ENCODE measurements around the gene SEMA4D.

The SEMA4D gene

DNA sequence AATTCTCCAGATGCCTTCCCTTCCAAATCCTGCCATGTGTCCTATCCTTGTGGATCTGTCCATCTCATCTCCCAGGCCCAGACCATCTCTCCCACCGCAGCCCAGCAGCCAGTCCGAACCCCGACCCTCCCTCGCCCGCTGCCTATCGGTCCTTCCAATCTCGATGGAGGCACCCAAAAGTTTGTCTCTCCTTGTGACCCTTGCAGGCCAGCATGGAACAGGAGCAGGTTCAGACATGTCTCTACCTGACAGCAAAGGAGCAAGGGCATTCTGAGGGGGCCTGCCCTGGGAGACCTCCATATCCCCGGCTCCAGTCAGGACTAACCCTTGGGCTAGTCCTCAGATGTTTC, 51.0 kb downstream of the SEMA4D start:
- Histone ChIP-seq H3K36me3 (ENCODE audit: insufficient read depth) (no peaks in the 10 kb centered on the region), H3K4me2 (no peak overlapping the region), H3K27me3 (ENCODE audit: insufficient read depth, low read depth) (no peaks in the 10 kb centered on the region), H3K9ac (no peak overlapping the region), H3K4me1 (ENCODE audit: low read depth, poor library complexity, severe bottlenecking) (peaks cover 50% of the 10 kb centered on the region), H3K79me2 (ENCODE audit: insufficient read depth, low read depth) (peaks cover 43% of the 10 kb centered on the region; the same call in 1 of the 2 replicates), H4K20me1 (ENCODE audit: insufficient read depth) (no peaks in the 10 kb centered on the region), H2AFZ (ENCODE audit: low read depth) (no peak overlapping the region), H3K4me3 (IDR thresholded peaks at IDR 0.05; ENCODE audit: insufficient read depth, low read depth, low read length) (no peak overlapping the region), H3K27ac (no peak overlapping the region)
- TF ChIP-seq, protein P1, sequence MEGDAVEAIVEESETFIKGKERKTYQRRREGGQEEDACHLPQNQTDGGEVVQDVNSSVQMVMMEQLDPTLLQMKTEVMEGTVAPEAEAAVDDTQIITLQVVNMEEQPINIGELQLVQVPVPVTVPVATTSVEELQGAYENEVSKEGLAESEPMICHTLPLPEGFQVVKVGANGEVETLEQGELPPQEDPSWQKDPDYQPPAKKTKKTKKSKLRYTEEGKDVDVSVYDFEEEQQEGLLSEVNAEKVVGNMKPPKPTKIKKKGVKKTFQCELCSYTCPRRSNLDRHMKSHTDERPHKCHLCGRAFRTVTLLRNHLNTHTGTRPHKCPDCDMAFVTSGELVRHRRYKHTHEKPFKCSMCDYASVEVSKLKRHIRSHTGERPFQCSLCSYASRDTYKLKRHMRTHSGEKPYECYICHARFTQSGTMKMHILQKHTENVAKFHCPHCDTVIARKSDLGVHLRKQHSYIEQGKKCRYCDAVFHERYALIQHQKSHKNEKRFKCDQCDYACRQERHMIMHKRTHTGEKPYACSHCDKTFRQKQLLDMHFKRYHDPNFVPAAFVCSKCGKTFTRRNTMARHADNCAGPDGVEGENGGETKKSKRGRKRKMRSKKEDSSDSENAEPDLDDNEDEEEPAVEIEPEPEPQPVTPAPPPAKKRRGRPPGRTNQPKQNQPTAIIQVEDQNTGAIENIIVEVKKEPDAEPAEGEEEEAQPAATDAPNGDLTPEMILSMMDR (conservative IDR thresholded peaks at IDR 0.05; ENCODE audit: low read depth, low read length), result no peak

DNA sequence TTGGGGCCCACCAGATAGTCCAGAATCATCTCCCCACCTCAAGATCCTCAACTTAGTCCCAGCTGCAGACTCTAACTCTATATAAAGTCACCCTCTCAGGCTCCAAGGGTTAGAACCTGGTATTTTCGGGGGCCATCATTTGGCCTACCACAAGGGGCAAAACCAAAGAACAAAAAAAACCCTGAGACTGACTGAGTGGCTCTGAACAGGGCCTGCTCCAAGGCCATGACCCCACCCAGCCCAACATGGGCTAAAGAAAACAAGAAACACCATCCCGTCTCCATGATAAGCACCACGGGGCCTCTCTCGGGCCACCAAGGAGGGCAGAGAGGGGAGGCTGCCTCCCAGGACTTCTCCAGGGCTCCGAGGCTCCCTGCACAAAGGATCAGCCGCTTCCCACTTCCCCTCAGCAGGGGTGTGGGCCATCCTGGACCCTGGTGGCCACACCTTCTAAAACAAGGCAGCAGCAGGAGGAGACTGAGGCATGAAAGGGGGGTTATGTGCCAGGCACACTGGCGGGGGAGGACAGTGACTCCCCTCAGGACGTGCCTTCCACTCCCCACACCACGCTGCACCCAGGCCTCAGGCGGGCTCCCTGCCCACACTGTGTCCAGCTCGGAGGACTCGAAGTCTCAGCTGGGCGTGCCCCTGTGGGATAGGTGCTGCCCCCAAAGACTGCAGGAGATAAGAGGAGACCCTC, 51.5 kb downstream of the SEMA4D start:
- Histone ChIP-seq H3K79me2 (ENCODE audit: insufficient read depth, low read depth) (peaks cover 48% of the 10 kb centered on the region; the same call in 1 of the 2 replicates), H3K36me3 (ENCODE audit: insufficient read depth) (no peaks in the 10 kb centered on the region), H3K27me3 (ENCODE audit: insufficient read depth, low read depth) (no peaks in the 10 kb centered on the region), H3K4me3 (IDR thresholded peaks at IDR 0.05; ENCODE audit: insufficient read depth, low read depth, low read length) (no peak overlapping the region), H4K20me1 (ENCODE audit: insufficient read depth) (no peaks in the 10 kb centered on the region), H3K27ac (peak overlapping the region; percentile 15; the same call in 1 of the 2 replicates), H2AFZ (ENCODE audit: low read depth) (no peak overlapping the region), H3K4me2 (no peak overlapping the region), H3K9ac (no peak overlapping the region), H3K4me1 (ENCODE audit: low read depth, poor library complexity, severe bottlenecking) (peaks cover 54% of the 10 kb centered on the region)
- TF ChIP-seq, protein P1 (conservative IDR thresholded peaks at IDR 0.05; ENCODE audit: low read depth, low read length), result no peak

DNA sequence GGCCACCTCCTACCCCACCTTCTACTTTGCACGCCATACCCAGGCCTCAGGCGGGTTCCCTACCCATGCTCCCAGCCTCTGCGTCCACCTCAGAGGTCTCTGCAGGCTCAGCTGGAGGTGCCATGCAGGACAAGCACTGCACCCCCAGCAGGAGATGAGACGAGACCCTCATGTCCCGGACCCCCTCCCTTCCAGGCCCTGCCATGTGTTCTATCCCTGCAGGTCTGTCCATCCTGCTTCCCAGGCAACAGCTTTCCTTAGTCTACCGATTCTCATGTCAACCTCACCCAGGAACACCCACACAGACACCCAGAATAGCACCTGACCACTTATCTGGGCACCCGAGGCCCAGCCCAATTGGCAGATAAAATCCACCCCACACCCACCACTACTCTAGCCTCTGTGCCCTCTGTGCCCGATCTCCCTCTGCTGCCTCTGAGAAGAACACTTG, 52.1 kb downstream of the SEMA4D start:
- Histone ChIP-seq H2AFZ (ENCODE audit: low read depth) (no peak overlapping the region), H3K27ac (peak overlapping the region; percentile 15; the same call in 1 of the 2 replicates), H3K79me2 (ENCODE audit: insufficient read depth, low read depth) (peaks cover 54% of the 10 kb centered on the region; the same call in 1 of the 2 replicates), H3K4me3 (IDR thresholded peaks at IDR 0.05; ENCODE audit: insufficient read depth, low read depth, low read length) (no peak overlapping the region), H4K20me1 (ENCODE audit: insufficient read depth) (no peaks in the 10 kb centered on the region), H3K9ac (no peak overlapping the region), H3K36me3 (ENCODE audit: insufficient read depth) (no peaks in the 10 kb centered on the region), H3K27me3 (ENCODE audit: insufficient read depth, low read depth) (no peaks in the 10 kb centered on the region), H3K4me1 (ENCODE audit: low read depth, poor library complexity, severe bottlenecking) (peaks cover 60% of the 10 kb centered on the region), H3K4me2 (no peak overlapping the region)
- TF ChIP-seq, protein P1 (conservative IDR thresholded peaks at IDR 0.05; ENCODE audit: low read depth, low read length), result no peak

DNA sequence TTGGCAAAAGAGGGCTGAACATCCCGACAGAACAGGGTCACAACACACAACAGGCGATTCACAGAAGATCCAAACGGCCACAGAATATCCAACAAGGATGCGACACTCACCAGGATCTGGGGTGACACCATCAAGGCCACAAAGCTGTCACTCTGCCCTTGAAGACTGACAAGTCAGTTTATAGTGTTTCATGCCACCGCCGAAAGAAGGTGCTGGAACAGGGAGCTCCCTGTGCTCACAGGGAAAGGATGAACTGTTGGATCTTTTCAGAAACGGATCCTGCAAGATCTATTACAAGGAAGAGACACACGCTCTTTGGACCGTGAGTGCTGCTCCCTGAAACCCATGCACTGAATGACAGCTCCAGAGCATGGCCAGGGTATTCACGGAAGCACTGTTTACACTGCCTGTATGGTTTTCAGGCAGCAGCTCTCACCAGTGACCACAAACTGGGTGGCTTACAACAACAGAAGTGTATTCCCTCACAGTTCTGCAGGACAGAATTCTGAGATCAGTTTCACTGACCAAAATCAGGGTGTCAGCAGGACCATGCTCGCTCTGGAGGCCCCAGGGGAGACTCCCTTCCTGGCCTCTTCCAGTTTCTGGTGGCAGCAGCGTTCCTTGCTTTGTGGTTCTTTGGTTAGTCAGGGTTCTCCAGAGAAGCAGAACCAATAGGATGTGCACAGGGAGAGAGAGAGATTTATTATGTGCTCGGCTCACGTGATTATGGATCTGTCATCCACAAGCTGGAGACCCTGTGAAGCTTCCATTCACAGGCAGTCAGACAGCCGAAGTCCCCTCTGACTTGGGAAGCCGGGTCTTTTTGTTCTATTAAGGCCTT, 52.8 kb downstream of the SEMA4D start:
- Histone ChIP-seq H4K20me1 (ENCODE audit: insufficient read depth) (no peaks in the 10 kb centered on the region), H3K27me3 (ENCODE audit: insufficient read depth, low read depth) (no peaks in the 10 kb centered on the region), H2AFZ (ENCODE audit: low read depth) (no peak overlapping the region), H3K4me1 (ENCODE audit: low read depth, poor library complexity, severe bottlenecking) (peaks cover 66% of the 10 kb centered on the region), H3K4me2 (no peak overlapping the region; the same call in 1 of the 2 replicates), H3K4me3 (IDR thresholded peaks at IDR 0.05; ENCODE audit: insufficient read depth, low read depth, low read length) (no peak overlapping the region), H3K79me2 (ENCODE audit: insufficient read depth, low read depth) (peaks cover 59% of the 10 kb centered on the region; the same call in 1 of the 2 replicates), H3K27ac (no peak overlapping the region; the same call in 1 of the 2 replicates), H3K9ac (no peak overlapping the region), H3K36me3 (ENCODE audit: insufficient read depth) (no peaks in the 10 kb centered on the region)
- TF ChIP-seq, protein P1 (conservative IDR thresholded peaks at IDR 0.05; ENCODE audit: low read depth, low read length), result no peak

Data from KMS-11 (cell line).